ENCODE measurements around the gene HOXC9.

The HOXC9 gene

GRCh38 chr12:54019924-54020590, 20.1 kb downstream of the HOXC9 start:
- TF ChIP-seq GATA1 (IDR thresholded peaks at IDR 0.05; ENCODE audit: low read depth, low read length) (no peak), POLR2A (IDR thresholded peaks at IDR 0.05; ENCODE audit: low read length) (no peak)
- DNase-seq: no peak

GRCh38 chr12:54020591-54021405, 20.8 kb downstream of the HOXC9 start:
- TF ChIP-seq POLR2A (IDR thresholded peaks at IDR 0.05; ENCODE audit: low read length): no peak
- no peak for TF ChIP-seq GATA1 (IDR thresholded peaks at IDR 0.05; ENCODE audit: low read depth, low read length)
- no peak for DNase-seq

- TF ChIP-seq GATA1 (IDR thresholded peaks at IDR 0.05; ENCODE audit: low read depth, low read length) (no peak), POLR2A (IDR thresholded peaks at IDR 0.05; ENCODE audit: low read length) (no peak)
- DNase-seq: no peak
Measured at GRCh38 chr12:54021432-54022013, 21.6 kb downstream of the HOXC9 start.

GRCh38 chr12:54022960-54023884, 23.3 kb downstream of the HOXC9 start:
- TF ChIP-seq POLR2A (IDR thresholded peaks at IDR 0.05; ENCODE audit: low read length): no peak
- TF ChIP-seq GATA1 (IDR thresholded peaks at IDR 0.05; ENCODE audit: low read depth, low read length): no peak
- no peak for DNase-seq

GRCh38 chr12:54024127-54024526, 24.2 kb downstream of the HOXC9 start:
- DNase-seq: no peak
- TF ChIP-seq GATA1 (IDR thresholded peaks at IDR 0.05; ENCODE audit: low read depth, low read length) (no peak), POLR2A (IDR thresholded peaks at IDR 0.05; ENCODE audit: low read length) (no peak)

GRCh38 chr12:54024581-54025305, 24.8 kb downstream of the HOXC9 start:
- TF ChIP-seq POLR2A (IDR thresholded peaks at IDR 0.05; ENCODE audit: low read length) (no peak), GATA1 (IDR thresholded peaks at IDR 0.05; ENCODE audit: low read depth, low read length) (no peak)
- DNase-seq: no peak

GRCh38 chr12:54025499-54026405, 25.8 kb downstream of the HOXC9 start:
- DNase-seq: no peak
- TF ChIP-seq POLR2A (IDR thresholded peaks at IDR 0.05; ENCODE audit: low read length) (no peak), GATA1 (IDR thresholded peaks at IDR 0.05; ENCODE audit: low read depth, low read length) (no peak)

- no peak for DNase-seq
- no peak for TF ChIP-seq POLR2A (IDR thresholded peaks at IDR 0.05; ENCODE audit: low read length)
- TF ChIP-seq GATA1 (IDR thresholded peaks at IDR 0.05; ENCODE audit: low read depth, low read length): no peak
Measured at GRCh38 chr12:54026640-54027441, 26.9 kb downstream of the HOXC9 start.

- no peak for DNase-seq
- TF ChIP-seq GATA1 (IDR thresholded peaks at IDR 0.05; ENCODE audit: low read depth, low read length) (no peak), POLR2A (IDR thresholded peaks at IDR 0.05; ENCODE audit: low read length) (no peak)
Measured at GRCh38 chr12:54027442-54027786, 27.5 kb downstream of the HOXC9 start.

GRCh38 chr12:54028314-54029201, 28.6 kb downstream of the HOXC9 start, which contains the start of gene HOXC6:
Gene HOXC6 (plus strand): TSS chr12:54028440. CDS start chr12:54028522, 82 bp downstream.
- TF ChIP-seq GATA1 (IDR thresholded peaks at IDR 0.05; ENCODE audit: low read depth, low read length) (no peak), POLR2A (IDR thresholded peaks at IDR 0.05; ENCODE audit: low read length) (no peak)
- DNase-seq: no peak
